H1 (cell line): ENCODE results near the gene ACTR3C. TPM values are rescaled to one million over a fixed set of nuclear protein-coding genes. Genes with fewer than 3 reads are reported as not detected.
A peak's percentile ranks its signal among the peaks of the same experiment; 100 is the strongest.

ENCODE experiments used
- CTCF ChIA-PET: fragments of 300-600 bp; sonication (Branson Sonifier 250); formaldehyde crosslinking; loops from one replicate; lab custom pipeline; 2021; ENCODE audit not compliant: partially characterized antibody; lab: Charles Lee
- POLR2A ChIA-PET: fragments of 300-600 bp; sonication (Branson Sonifier 250); formaldehyde crosslinking; loops from one replicate; lab custom pipeline; 2021; ENCODE audit warnings: inconsistent platforms; ENCODE audit not compliant: partially characterized antibody; lab: Charles Lee
- DNase-seq, 2 experiments: peaks; one replicate each; pipeline versions ENCODE4 v3.0.0 to v3.0.0-alpha.2; 2010 to 2022; ENCODE audit warnings: low spot score in 2 of 2, low read depth in 1 of 2, mixed read lengths in 1 of 2
- FAIRE-seq: peaks from 2 replicates; lab custom pipeline; 2011; peaks lifted over from hg19 to GRCh38; lab: Jason Lieb, UNC
- H2AFZ ChIP-seq: 2 replicates; pipeline ENCODE4 v1.8.1; 2012; ENCODE audit warnings: low read length, inconsistent platforms
- H2AK5ac ChIP-seq: 2 replicates; pipeline ENCODE4 v1.6.1; 2013; ENCODE audit warnings: low read depth, low read length
- H2BK120ac ChIP-seq: replicated peaks from 2 replicates; pipeline ENCODE3; 2013; ENCODE audit warnings: low read depth, low read length, inconsistent platforms
- H2BK12ac ChIP-seq: 2 replicates; pipeline ENCODE4 v1.6.1; 2013; ENCODE audit warnings: low read depth, low read length
- H2BK15ac ChIP-seq: 2 replicates; pipeline ENCODE4 v1.6.1; 2013; ENCODE audit warnings: low read length
- H2BK20ac ChIP-seq: 2 replicates; pipeline ENCODE4 v1.6.1; 2013; ENCODE audit warnings: low read length
- H2BK5ac ChIP-seq: 2 replicates; pipeline ENCODE4 v1.6.1; 2013; ENCODE audit warnings: low read depth, low read length
- H3K14ac ChIP-seq: 2 replicates; pipeline ENCODE4 v1.6.1; 2013; ENCODE audit warnings: inconsistent platforms; ENCODE audit not compliant: insufficient read length
- H3K18ac ChIP-seq: 2 replicates; pipeline ENCODE4 v1.6.1; 2013; ENCODE audit warnings: low read length; ENCODE audit errors: extremely low read depth
- H3K23ac ChIP-seq: 2 replicates; pipeline ENCODE4 v1.6.1; 2013; ENCODE audit warnings: inconsistent platforms; ENCODE audit not compliant: insufficient read length
- H3K23me2 ChIP-seq: 2 replicates; pipeline ENCODE4 v1.6.1; 2013; ENCODE audit warnings: low read depth, low read length
- H3K27ac ChIP-seq: 2 replicates; pipeline ENCODE4 v1.6.1; 2011; ENCODE audit warnings: low read depth, low read length, inconsistent platforms
- H3K27me3 ChIP-seq, 4 experiments: replicated peaks in 1 of 4; 1 replicate in 1 of 4; 2 replicates in 3 of 4; pipeline versions ENCODE4 v1.6.1 to v1.8.1; 2011 to 2013; ENCODE audit warnings: low read length in 3 of 4, mild to moderate bottlenecking in 3 of 4, inconsistent platforms in 2 of 4, mixed read lengths in 2 of 4, moderate library complexity in 1 of 4; ENCODE audit not compliant: control insufficient read depth in 3 of 4, insufficient read depth in 3 of 4; ENCODE audit errors: extremely low read depth in 1 of 4
- H3K36me3 ChIP-seq, 4 experiments: 2 replicates each; pipeline versions ENCODE4 v1.6.1 to v1.8.1; 2011 to 2013; ENCODE audit warnings: mild to moderate bottlenecking in 4 of 4, low read length in 3 of 4, moderate library complexity in 2 of 4, control low read depth in 1 of 4, inconsistent platforms in 1 of 4; ENCODE audit not compliant: insufficient read depth in 4 of 4, control insufficient read depth in 2 of 4
- H3K4ac ChIP-seq: replicated peaks from 2 replicates; pipeline ENCODE3; 2013; ENCODE audit warnings: low read length, low read depth, mixed read lengths, inconsistent platforms; ENCODE audit not compliant: insufficient read length
- H3K4me1 ChIP-seq, 4 experiments: replicated peaks in 1 of 4; 1 replicate in 1 of 4; 2 replicates in 3 of 4; pipeline versions ENCODE4 v1.6.1 to v1.8.1; 2011 to 2013; ENCODE audit warnings: low read length in 3 of 4, inconsistent platforms in 2 of 4, mixed read lengths in 1 of 4; ENCODE audit not compliant: insufficient read depth in 4 of 4, control insufficient read depth in 3 of 4
- H3K4me2 ChIP-seq, 2 experiments: 2 replicates each; pipeline versions ENCODE4 v1.6.1 to v1.8.1; 2011 to 2013; ENCODE audit warnings: low read depth in 2 of 2, low read length in 2 of 2, control low read depth in 1 of 2, inconsistent platforms in 1 of 2, mild to moderate bottlenecking in 1 of 2; ENCODE audit not compliant: insufficient read depth in 1 of 2
- H3K4me3 ChIP-seq, 4 experiments: fragments of 200-600, 300-600 bp in 1 of 4; sonication (generic), shearing (Covaris generic), sonication (Bioruptor Twin) in 1 of 4; 2 replicates each; pipeline versions ENCODE4 v1.5.1 to v1.8.1; 2011 to 2016; ENCODE audit warnings: low read length in 4 of 4, low read depth in 3 of 4, control low read depth in 2 of 4, inconsistent platforms in 2 of 4, mild to moderate bottlenecking in 2 of 4, mixed read lengths in 1 of 4, moderate library complexity in 1 of 4; ENCODE audit not compliant: insufficient read depth in 2 of 4; ENCODE audit errors: extremely low read depth in 1 of 4
- H3K56ac ChIP-seq: replicated peaks from 2 replicates; pipeline ENCODE3; 2013; ENCODE audit warnings: low read depth, mild to moderate bottlenecking, mixed read lengths, low read length, inconsistent platforms; ENCODE audit not compliant: insufficient read length
- H3K79me1 ChIP-seq: 2 replicates; pipeline ENCODE4 v1.6.1; 2013; ENCODE audit warnings: low read depth, low read length, control low read depth
- H3K79me2 ChIP-seq, 2 experiments: 2 replicates each; pipeline versions ENCODE4 v1.6.1 to v1.8.1; 2012 to 2013; ENCODE audit warnings: low read length in 2 of 2, mild to moderate bottlenecking in 2 of 2, inconsistent platforms in 1 of 2; ENCODE audit not compliant: insufficient read depth in 2 of 2, control insufficient read depth in 1 of 2
- H3K9ac ChIP-seq, 4 experiments: replicated peaks in 1 of 4; 1 replicate in 1 of 4; 2 replicates in 3 of 4; pipeline versions ENCODE4 v1.6.1 to v1.8.1; 2011 to 2013; ENCODE audit warnings: low read depth in 3 of 4, low read length in 3 of 4, control low read depth in 2 of 4, mild to moderate bottlenecking in 2 of 4, moderate library complexity in 2 of 4, inconsistent platforms in 1 of 4; ENCODE audit errors: extremely low read depth in 1 of 4
- H3K9me3 ChIP-seq, 2 experiments: 2 replicates each; pipeline versions ENCODE4 v1.6.1 to v1.8.1; 2012 to 2013; ENCODE audit warnings: mild to moderate bottlenecking in 2 of 2, moderate library complexity in 2 of 2, control low read depth in 1 of 2, inconsistent platforms in 1 of 2, low read depth in 1 of 2, low read length in 1 of 2, mixed read lengths in 1 of 2; ENCODE audit not compliant: insufficient read depth in 2 of 2
- H4K20me1 ChIP-seq, 2 experiments: replicated peaks in 1 of 2; 2 replicates each; pipeline versions ENCODE3 to v1.8.1; 2011 to 2013; ENCODE audit warnings: inconsistent platforms in 2 of 2, low read length in 2 of 2, mild to moderate bottlenecking in 1 of 2; ENCODE audit not compliant: insufficient read depth in 2 of 2, control insufficient read depth in 1 of 2
- H4K5ac ChIP-seq: 2 replicates; pipeline ENCODE4 v1.6.1; 2013; ENCODE audit warnings: low read length, low read depth, mixed read lengths, inconsistent platforms; ENCODE audit not compliant: insufficient read length
- H4K8ac ChIP-seq: 2 replicates; pipeline ENCODE4 v1.8.0; 2013; ENCODE audit warnings: mild to moderate bottlenecking, moderate library complexity, low read length, inconsistent platforms; ENCODE audit not compliant: insufficient read depth; ENCODE audit errors: extremely low read depth
- H4K91ac ChIP-seq: replicated peaks from 2 replicates; pipeline ENCODE3; 2013; ENCODE audit warnings: low read length, mixed read lengths, inconsistent platforms; ENCODE audit not compliant: insufficient read length
- TAF7 ChIP-seq: optimal IDR thresholded peaks from 2 replicates; pipeline ENCODE3; 2011; ENCODE audit warnings: low read depth, mild to moderate bottlenecking, inconsistent platforms, low read length, moderate library complexity, borderline replicate concordance
- TEAD4 ChIP-seq: IDR thresholded peaks from 2 replicates; pipeline ENCODE4 v1.6.1; 2012; ENCODE audit warnings: low read depth, low read length, inconsistent platforms, mixed read lengths
- WGBS, 2 experiments: shearing (Covaris generic) in 1 of 2; methylation state at CpG; one replicate each; pipeline versions ENCODE4 v1.1.6 to v1.1.7; 2013 to 2015; ENCODE audit warnings: low lambda C conversion rate in 2 of 2, mixed read lengths in 2 of 2, inconsistent platforms in 1 of 2, low coverage in 1 of 2, missing lambda C conversion rate in 1 of 2; ENCODE audit not compliant: insufficient replicate concordance in 2 of 2, insufficient coverage in 1 of 2, insufficient read length in 1 of 2; ENCODE audit errors: extremely low coverage in 1 of 2, missing lambda C conversion rate in 1 of 2; 5-methylcytosine and 5-hydroxymethylcytosine counted together
- polyA plus RNA-seq, 7 experiments: library from polyadenylated mRNA; depleted of rRNA in 3 of 7; stranded (reverse) in 5 of 7; unstranded in 2 of 7; fragments of >200 nt in 5 of 7; fragments of 200-250 nt in 2 of 7; gene quantifications; 1 replicate in 5 of 7; 2 replicates in 1 of 7; 4 replicates in 1 of 7; pipeline versions ENCODE4 v1.2.1 to v1.2.3, GENCODE V29; 2011 to 2013; ENCODE audit warnings: missing spikeins in 2 of 7, mixed read lengths in 2 of 7
- total RNA-seq: library from RNA; stranded (reverse); fragmentation: NEBNext Ultra II Directional; extraction: Animal tissue kit (Norgen Biotek cat#: 25700); gene quantifications from 2 replicates; pipeline ENCODE4 v1.2.1, GENCODE V29; 2021

The ACTR3C gene
- total and polyA plus RNA-seq, 2 of the 8 experiments (the other 6 are each of a cell fraction or from before 2014, with no cell fraction given), result 1.5 TPM; not detected in 1

DNA sequence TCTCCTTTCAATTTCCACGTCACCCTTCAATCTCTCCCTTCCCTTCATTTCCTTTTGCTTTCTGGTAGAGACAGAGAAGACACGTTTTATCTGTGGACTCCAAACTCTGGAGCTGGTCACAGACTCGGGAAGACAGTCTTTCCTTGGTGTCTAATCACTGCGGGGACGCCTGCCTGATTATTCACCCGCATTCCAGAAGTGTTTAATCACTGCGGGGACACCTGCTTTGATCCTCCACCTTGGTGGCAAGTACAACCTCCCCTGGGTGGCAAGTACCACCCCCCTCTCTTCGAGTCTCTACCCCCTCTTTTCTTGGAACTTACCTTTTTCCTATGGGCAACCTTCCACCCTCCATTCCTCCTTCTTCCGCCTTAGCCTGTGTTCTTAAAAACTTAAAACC, 15.4 kb downstream of the ACTR3C start:
- no peak overlapping the region for H3K4me2 ChIP-seq

More for the DNA sequence above, 15.4 kb downstream of the ACTR3C start:
- no peaks in the 10 kb centered on the region for H3K79me2 ChIP-seq
- no peak overlapping the region for H3K23ac ChIP-seq
- no peaks in the 10 kb centered on the region for H3K79me1 ChIP-seq
- no peak overlapping the region for H2BK120ac ChIP-seq
- no peak overlapping the region for H3K56ac ChIP-seq
- H4K5ac ChIP-seq, result no peak overlapping the region
- no peak overlapping the region for H3K18ac ChIP-seq
- no peak overlapping the region for H2BK5ac ChIP-seq
- H3K14ac ChIP-seq, result no peak overlapping the region
- no peak overlapping the region for H2AK5ac ChIP-seq
- H4K8ac ChIP-seq, result no peak overlapping the region
- no peak overlapping the region for H2BK15ac ChIP-seq
- no peaks in the 10 kb centered on the region for H4K20me1 ChIP-seq
- ChIA-PET CTCF (interaction anchor here (0.6 to 1.0 kb wide), 3 partner anchors 49 to 85 kb away, joined by 3 to 4 read pairs (median 3); no protein-coding TSS in a partner anchor), POLR2A (interaction anchor here (0.6 kb wide), 1 partner anchor 23 kb away, joined by 5 read pairs; no protein-coding TSS in a partner anchor)
- H3K27me3 ChIP-seq, result peaks cover 0 to 6% (median 0%) of the 10 kb centered on the region in 4 experiments; a peak in 2 of 7 replicates
- no peaks in the 10 kb centered on the region for H3K36me3 ChIP-seq
- no peak overlapping the region for H2BK20ac ChIP-seq
- no peak overlapping the region for H2BK12ac ChIP-seq
- no peak overlapping the region for H3K4me3 ChIP-seq
- peaks cover 0 to 7% (median 3%) of the 10 kb centered on the region in 4 experiments; a peak in 3 of 7 replicates for H3K4me1 ChIP-seq
- TF ChIP-seq TAF7 (no peak), TEAD4 (peak; percentile 85)
- no peak overlapping the region for H3K27ac ChIP-seq
- H3K9me3 ChIP-seq, result 0 out of 4 replicates have a peak, but pooled peaks cover 0 to 4% of the 10 kb centered on the region in 2 experiments
- no peaks in the 10 kb centered on the region; the same call in 1 of the 2 replicates for H3K23me2 ChIP-seq
- 92 to 100% methylated on average over 1 to 9 of the region's 9 CpGs for WGBS, 2 experiments
- FAIRE-seq, result no peak
- H3K4ac ChIP-seq, result no peak overlapping the region
- H3K9ac ChIP-seq, result no peak overlapping the region
- H2AFZ ChIP-seq, result no peak overlapping the region
- no peak overlapping the region for H4K91ac ChIP-seq
- DNase-seq, result no peak
